Measurements from ENCODE around the gene IFNB1. TPM values are rescaled to one million over a fixed set of nuclear protein-coding genes. Genes with fewer than 3 reads are reported as not detected.

The IFNB1 gene
- total RNA-seq, 1 donor from 2014 or later = not detected

DNA sequence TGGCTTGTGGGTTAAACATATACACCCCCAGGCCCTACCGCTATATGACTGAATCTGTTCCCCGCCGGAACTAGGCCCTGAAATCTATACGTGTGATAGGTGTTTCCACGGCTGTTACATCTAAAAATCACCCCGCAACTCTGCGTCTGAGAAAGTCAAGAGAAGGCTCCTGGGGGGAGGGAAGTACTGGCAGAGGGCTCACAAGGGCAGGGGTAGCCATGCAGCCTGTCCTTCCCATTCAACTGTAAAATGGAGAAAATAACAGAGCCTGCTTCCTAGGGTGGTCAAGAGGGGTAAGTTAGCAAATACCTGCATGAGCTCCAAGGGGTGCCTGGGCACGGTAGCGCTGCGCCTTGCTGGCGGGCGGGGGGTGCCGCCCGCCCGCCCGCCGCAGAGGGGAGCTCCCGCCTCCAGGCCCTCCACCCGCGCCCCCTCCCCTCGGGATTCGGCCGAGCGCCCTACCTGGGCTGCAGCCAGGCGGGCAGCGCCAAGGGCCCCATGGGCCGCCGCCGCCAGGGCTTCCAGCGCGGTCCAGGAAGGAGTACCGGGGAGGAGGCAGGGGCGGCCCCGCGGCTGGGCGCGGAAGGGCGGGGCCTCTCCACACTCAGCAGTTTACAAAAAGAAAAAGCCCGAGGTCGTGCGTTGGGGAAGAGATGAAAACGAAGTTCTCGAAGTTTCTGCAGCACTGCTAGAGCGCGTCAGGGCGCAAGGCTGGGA is 46.5 kb downstream of the IFNB1 start, which contains the start of gene HACD4:
Gene HACD4, minus strand, starts transcription at position 550 of the 717 bp plus-strand sequence. Its CDS starts 50 bp downstream, at position 500.
- Histone ChIP-seq H3K27me3 (ENCODE audit: low read depth) (no peaks in the 10 kb centered on the region), H3K36me3 (no peaks in the 10 kb centered on the region), H3K9me3 (no peaks in the 10 kb centered on the region), H3K27ac (peak within 1 kb of the TSS; percentile 88), H3K4me3 (peak within 1 kb of the TSS; percentile 72), H3K4me1 (peaks cover 27% of the 10 kb centered on the region)
- peak; percentile 94 for ATAC-seq
- DNase-seq = peak; percentile 81
- intact Hi-C loops (cut with DNase I) = no loop called here
- no peak for TF ChIP-seq CTCF (IDR thresholded peaks at IDR 0.05)

DNA sequence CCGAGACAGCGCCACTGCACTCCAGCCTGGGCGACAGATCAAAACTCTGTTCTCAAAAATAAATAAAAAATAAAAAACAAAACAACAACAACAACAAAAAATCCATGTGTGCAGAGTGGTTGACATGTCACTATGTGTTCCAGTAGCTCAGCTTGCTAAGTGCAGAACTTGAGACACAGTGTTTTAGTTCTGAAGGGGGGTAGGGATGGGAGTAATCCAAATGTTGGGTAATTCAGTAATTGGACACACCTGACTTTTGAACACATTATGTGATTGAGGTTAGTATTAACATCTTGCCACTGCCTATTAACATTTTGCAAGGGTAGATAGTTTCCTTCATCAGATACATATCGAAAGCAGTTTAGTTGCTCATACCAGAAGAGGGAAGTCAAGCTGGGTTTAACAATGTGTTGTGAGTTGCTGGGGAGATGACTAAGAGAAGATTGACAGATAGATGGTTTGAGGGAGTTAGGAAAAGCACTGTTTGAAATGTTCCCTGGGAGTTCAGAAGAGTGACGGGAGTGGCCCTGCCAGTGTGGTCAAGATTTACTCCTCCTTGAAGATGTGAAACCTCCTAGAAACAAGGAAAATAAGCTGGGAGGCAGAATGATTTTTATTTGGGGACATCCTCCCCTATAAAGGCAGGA is 47.2 kb downstream of the IFNB1 start:
- DNase-seq (no peak), ATAC-seq (peak; percentile 80 to 84)
- intact Hi-C loops (cut with DNase I) = no loop called here
- no peaks in the 10 kb centered on the region for H3K9me3 ChIP-seq
- H3K4me3 ChIP-seq = peak overlapping the region; percentile 72
- TF ChIP-seq CTCF (IDR thresholded peaks at IDR 0.05) = no peak
- H3K27ac ChIP-seq = peak overlapping the region; percentile 88
- peaks cover 7% of the 10 kb centered on the region for H3K36me3 ChIP-seq
- H3K27me3 ChIP-seq (ENCODE audit: low read depth) = no peaks in the 10 kb centered on the region
- H3K4me1 ChIP-seq = peaks cover 27% of the 10 kb centered on the region

GRCh38 chr9:21029661-21030060 is 48.1 kb downstream of the IFNB1 start:
- peaks cover 8% of the 10 kb centered on the region for H3K36me3 ChIP-seq
- no peaks in the 10 kb centered on the region for H3K27me3 ChIP-seq (ENCODE audit: low read depth)
- H3K4me3 ChIP-seq = no peak overlapping the region
- intact Hi-C loops (cut with DNase I) = no loop called here
- ATAC-seq (no peak), DNase-seq (no peak)
- H3K9me3 ChIP-seq = no peaks in the 10 kb centered on the region
- peaks cover 27% of the 10 kb centered on the region for H3K4me1 ChIP-seq
- H3K27ac ChIP-seq = no peak overlapping the region
- no peak for TF ChIP-seq CTCF (IDR thresholded peaks at IDR 0.05)

- DNase-seq (no peak), ATAC-seq (no peak)
- Histone ChIP-seq H3K4me1 (peaks cover 27% of the 10 kb centered on the region), H3K27ac (no peak overlapping the region), H3K36me3 (peaks cover 8% of the 10 kb centered on the region), H3K27me3 (ENCODE audit: low read depth) (no peaks in the 10 kb centered on the region), H3K9me3 (no peaks in the 10 kb centered on the region), H3K4me3 (no peak overlapping the region)
- intact Hi-C loops (cut with DNase I) = no loop called here
- no peak for TF ChIP-seq CTCF (IDR thresholded peaks at IDR 0.05)
Observed at GRCh38 chr9:21028466-21028865, 49.3 kb downstream of the IFNB1 start.

GRCh38 chr9:21027295-21027694 is 50.4 kb downstream of the IFNB1 start:
- no peak for DNase-seq
- Histone ChIP-seq H3K36me3 (peaks cover 8% of the 10 kb centered on the region), H3K4me3 (no peak overlapping the region), H3K4me1 (peaks cover 27% of the 10 kb centered on the region), H3K27ac (no peak overlapping the region), H3K27me3 (ENCODE audit: low read depth) (no peaks in the 10 kb centered on the region), H3K9me3 (no peaks in the 10 kb centered on the region)
- intact Hi-C loops (cut with DNase I) = no loop called here
- no peak for TF ChIP-seq CTCF (IDR thresholded peaks at IDR 0.05)
- ATAC-seq = no peak

Other genes with a start within 250 kb of the IFNB1 start
- gene HACD4, start 46.3 kb downstream of the IFNB1 start, total RNA-seq = 13.5 TPM
- gene IFNW1, start 63.9 kb upstream of the IFNB1 start, total RNA-seq = not detected
- gene IFNA21, start 88.7 kb upstream of the IFNB1 start, total RNA-seq = not detected
- gene IFNA4, start 109.6 kb upstream of the IFNB1 start, total RNA-seq = not detected
- not detected for gene IFNA7, start 124.3 kb upstream of the IFNB1 start, total RNA-seq
- not detected for gene IFNA10, start 129.2 kb upstream of the IFNB1 start, total RNA-seq
- gene IFNA16, start 139.4 kb upstream of the IFNB1 start, total RNA-seq = not detected
- gene IFNA17, start 150.3 kb upstream of the IFNB1 start, total RNA-seq = not detected
- not detected for gene IFNA14, start 162.1 kb upstream of the IFNB1 start, total RNA-seq
- not detected for gene IFNA5, start 227.4 kb upstream of the IFNB1 start, total RNA-seq

All from lower lobe of right lung (tissue), 2 donors.